Stomach smooth muscle (tissue), 2 donors: ENCODE measurements around the gene ASTL.
"Not testable (repeated sequence)": the region's sequence is repeated elsewhere in the genome, so short reads cannot be mapped to it uniquely, and the experiment has no call there.

ENCODE experiments used
- H3K27ac ChIP-seq: one replicate; pipeline ENCODE4 v1.7.0; 2013; ENCODE audit warnings: mild to moderate bottlenecking, low read length, inconsistent platforms
- H3K27me3 ChIP-seq, 2 donors: one replicate each; pipeline ENCODE4 v1.7.0; 2013; ENCODE audit warnings: low read length in 2 of 2; ENCODE audit not compliant: insufficient read depth in 2 of 2, control insufficient read depth in 1 of 2
- H3K36me3 ChIP-seq, 2 donors: one replicate each; pipeline ENCODE4 v1.7.0; 2013; ENCODE audit warnings: low read length in 2 of 2; ENCODE audit not compliant: control insufficient read depth in 2 of 2, insufficient read depth in 2 of 2
- H3K4me1 ChIP-seq: one replicate; pipeline ENCODE4 v1.7.0; 2013; ENCODE audit warnings: low read length; ENCODE audit not compliant: control insufficient read depth, insufficient read depth
- H3K4me3 ChIP-seq, 2 donors: one replicate each; pipeline ENCODE4 v1.7.0; 2013; ENCODE audit warnings: low read length in 2 of 2
- H3K9ac ChIP-seq, 2 donors: one replicate each; pipeline ENCODE4 v1.7.0; 2013; ENCODE audit warnings: low read length in 2 of 2, mild to moderate bottlenecking in 1 of 2
- H3K9me3 ChIP-seq, 2 donors: one replicate each; pipeline ENCODE4 v1.7.0; 2013; ENCODE audit warnings: low read length in 2 of 2; ENCODE audit not compliant: control insufficient read depth in 2 of 2
- donor health status: healthy.
- donor health status: Pancreatic carcinoma.

ASTL gene

GRCh38 chr2:96092573-96092877 is 45.8 kb downstream of the ASTL start:
- Histone ChIP-seq H3K9ac (no peak overlapping the region), H3K4me3 (no peak overlapping the region), H3K36me3 (no peaks in the 10 kb centered on the region), H3K9me3 (no peaks in the 10 kb centered on the region), H3K27me3 (no peaks in the 10 kb centered on the region), H3K4me1 (peaks cover 2% of the 10 kb centered on the region), H3K27ac (no peak overlapping the region)

GRCh38 chr2:96091711-96092572 is 46.4 kb downstream of the ASTL start:
- H3K9ac ChIP-seq, result no peak overlapping the region
- H3K36me3 ChIP-seq, result no peaks in the 10 kb centered on the region
- no peak overlapping the region for H3K4me3 ChIP-seq
- H3K27ac ChIP-seq, result no peak overlapping the region
- peaks cover 2% of the 10 kb centered on the region for H3K4me1 ChIP-seq
- no peaks in the 10 kb centered on the region for H3K9me3 ChIP-seq
- H3K27me3 ChIP-seq, result no peaks in the 10 kb centered on the region

- H3K27me3 ChIP-seq, result no peaks in the 10 kb centered on the region
- no peaks in the 10 kb centered on the region for H3K9me3 ChIP-seq
- H3K36me3 ChIP-seq, result no peaks in the 10 kb centered on the region
- peaks cover 2% of the 10 kb centered on the region for H3K4me1 ChIP-seq
- no peak overlapping the region for H3K27ac ChIP-seq
- no peak overlapping the region for H3K9ac ChIP-seq
- H3K4me3 ChIP-seq, result no peak overlapping the region
These were observed 47.1 kb downstream of the ASTL start for GRCh38 chr2:96091141-96091710.

GRCh38 chr2:96090196-96090926 is 47.9 kb downstream of the ASTL start:
- Histone ChIP-seq H3K27me3 (no peaks in the 10 kb centered on the region), H3K4me1 (peaks cover 2% of the 10 kb centered on the region), H3K27ac (no peak overlapping the region), H3K9ac (no peak overlapping the region), H3K4me3 (no peak overlapping the region), H3K36me3 (no peaks in the 10 kb centered on the region), H3K9me3 (no peaks in the 10 kb centered on the region)

GRCh38 chr2:96089356-96090195 is 48.7 kb downstream of the ASTL start:
- no peak overlapping the region for H3K9ac ChIP-seq
- peaks cover 2% of the 10 kb centered on the region for H3K4me1 ChIP-seq
- no peak overlapping the region for H3K27ac ChIP-seq
- H3K27me3 ChIP-seq, result no peaks in the 10 kb centered on the region
- H3K9me3 ChIP-seq, result no peaks in the 10 kb centered on the region
- H3K4me3 ChIP-seq, result no peak overlapping the region
- H3K36me3 ChIP-seq, result no peaks in the 10 kb centered on the region

- H3K9me3 ChIP-seq, result no peaks in the 10 kb centered on the region
- H3K4me3 ChIP-seq, result no peak overlapping the region
- H3K27ac ChIP-seq, result no peak overlapping the region
- H3K27me3 ChIP-seq, result no peaks in the 10 kb centered on the region
- no peak overlapping the region for H3K9ac ChIP-seq
- no peaks in the 10 kb centered on the region for H3K36me3 ChIP-seq
- H3K4me1 ChIP-seq, result peaks cover 2% of the 10 kb centered on the region
These were observed 49.7 kb downstream of the ASTL start for GRCh38 chr2:96088340-96089335.

GRCh38 chr2:96087130-96087529 is 51.2 kb downstream of the ASTL start:
- Histone ChIP-seq H3K36me3 (no peaks in the 10 kb centered on the region), H3K27me3 (no peaks in the 10 kb centered on the region), H3K9me3 (no peaks in the 10 kb centered on the region), H3K9ac (no peak overlapping the region), H3K27ac (no peak overlapping the region), H3K4me3 (no peak overlapping the region), H3K4me1 (peaks cover 2% of the 10 kb centered on the region)

GRCh38 chr2:96085541-96086355 is 52.6 kb downstream of the ASTL start:
- H3K4me3 ChIP-seq, result no peak overlapping the region
- no peak overlapping the region for H3K27ac ChIP-seq

GRCh38 chr2:96084858-96085518 is 53.3 kb downstream of the ASTL start:
- not testable (repeated sequence) for H3K27ac ChIP-seq, H3K4me1 ChIP-seq, H3K36me3 ChIP-seq, H3K9me3 ChIP-seq, H3K4me3 ChIP-seq, H3K27me3 ChIP-seq, H3K9ac ChIP-seq

More at GRCh38 chr2:96085541-96086355, 52.6 kb downstream of the ASTL start:
- Histone ChIP-seq H3K9ac (no peak overlapping the region), H3K36me3 (no peaks in the 10 kb centered on the region), H3K9me3 (no peaks in the 10 kb centered on the region), H3K27me3 (no peaks in the 10 kb centered on the region), H3K4me1 (peaks cover 2% of the 10 kb centered on the region)
